Erythroblast (primary cell): ENCODE results near the gene SYK.

Experiments used
- DNase-seq, 2 experiments: peaks; one replicate each; lab custom pipeline; 2025; lab: John Stamatoyannopoulos, UW
- GATA1 ChIP-seq: IDR thresholded peaks from 2 replicates; pipeline ENCODE4 v1.6.1; 2011; ENCODE audit warnings: low read depth, mild to moderate bottlenecking, control low read depth, low read length, moderate library complexity
- POLR2A ChIP-seq: IDR thresholded peaks from 2 replicates; pipeline ENCODE4 v1.6.1; 2011; ENCODE audit warnings: mild to moderate bottlenecking, low read length

SYK gene

DNA sequence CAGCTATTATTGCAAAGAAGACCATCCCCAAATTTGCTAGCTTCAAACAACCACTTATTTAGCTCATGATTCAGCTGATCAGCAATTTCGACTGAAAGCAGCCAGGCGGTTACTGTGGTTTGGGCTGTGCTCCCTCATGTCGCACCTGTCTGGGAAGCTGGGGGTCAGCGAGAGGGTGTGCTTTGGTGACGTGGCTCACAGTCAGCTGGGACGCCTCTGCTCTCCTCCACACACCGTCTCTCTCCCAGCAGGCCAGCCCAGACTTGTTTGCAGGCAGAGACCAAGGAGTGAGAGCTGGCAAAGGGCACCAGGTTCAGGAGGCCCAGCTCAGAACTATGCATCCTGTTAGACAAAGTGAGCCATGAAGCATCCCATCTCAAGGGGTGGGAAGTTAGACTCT is 140.9 kb downstream of the SYK start:
- DNase-seq, result no peak
- TF ChIP-seq GATA1 (no peak), POLR2A (no peak)

DNA sequence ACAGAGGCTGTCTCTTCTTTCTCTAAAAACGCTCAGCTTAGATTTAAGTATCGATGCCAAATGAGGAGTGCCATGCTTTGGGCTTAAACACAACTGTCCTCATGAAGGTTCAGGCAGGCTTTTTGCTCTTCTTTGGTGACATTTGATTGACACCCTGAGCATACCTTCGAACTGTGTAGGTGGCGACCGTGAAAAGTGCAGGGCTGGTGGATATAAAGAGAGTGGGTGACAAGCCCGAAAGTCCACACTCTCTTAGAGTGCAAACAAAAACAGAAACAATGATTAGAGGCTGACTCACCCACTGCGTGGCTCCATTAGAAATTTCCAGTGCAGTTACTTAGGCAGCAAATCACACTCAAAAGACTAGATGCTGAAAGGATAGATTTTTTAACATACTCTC is 141.7 kb downstream of the SYK start:
- TF ChIP-seq GATA1 (no peak), POLR2A (no peak)
- DNase-seq, result no peak

DNA sequence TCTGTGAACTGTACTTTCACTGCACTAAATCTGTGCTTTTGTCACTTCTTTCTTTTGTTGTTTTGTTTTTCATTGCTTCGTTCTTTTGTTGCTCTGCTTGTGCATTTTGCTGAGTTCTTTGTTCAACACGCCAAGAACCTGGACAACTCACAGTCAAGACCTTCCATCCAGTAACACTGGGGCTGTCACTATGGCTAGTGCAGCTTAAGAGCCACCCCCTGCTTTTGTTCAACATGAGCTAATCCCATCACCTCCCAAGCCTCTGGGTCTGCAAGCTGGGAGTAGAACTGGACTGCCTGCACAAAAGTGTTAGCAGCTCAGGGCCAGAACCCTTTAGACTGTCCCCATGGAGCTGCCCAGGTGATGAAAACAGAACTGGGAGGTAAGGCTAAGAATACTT is 143.7 kb downstream of the SYK start:
- TF ChIP-seq POLR2A (no peak), GATA1 (no peak)
- DNase-seq, result no peak

DNA sequence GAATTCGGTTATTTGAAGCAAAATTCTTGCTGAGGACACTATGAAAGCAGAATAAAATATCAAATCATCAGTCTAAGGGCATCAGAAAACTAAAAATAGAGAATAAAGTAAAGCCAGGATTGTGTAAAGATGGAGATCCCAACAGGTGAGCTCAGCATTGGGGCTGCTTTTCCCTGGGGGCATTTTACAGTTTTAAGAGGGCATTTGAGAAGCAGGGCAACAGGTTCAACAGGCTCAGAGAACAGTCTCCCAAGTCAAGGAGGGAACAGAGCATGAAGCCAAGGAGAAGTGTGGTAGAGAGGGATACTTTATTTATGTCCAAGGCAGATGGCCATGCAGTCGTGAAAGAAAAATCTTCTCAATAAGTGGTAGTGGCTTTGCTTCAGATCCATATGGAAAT is 145.4 kb downstream of the SYK start:
- TF ChIP-seq GATA1, result no peak
- no peak for TF ChIP-seq POLR2A
- DNase-seq, result no peak
